Activated T-cell treated with anti-CD3 and anti-CD28 coated beads for 4 hours (primary cell): ENCODE data around the gene VWCE.
"Not testable (repeated sequence)": the region's sequence is repeated elsewhere in the genome, so short reads cannot be mapped to it uniquely, and the experiment has no call there.

Source experiments
- DNase-seq: peaks from one replicate; pipeline ENCODE4 v3.0.0-alpha.2; 2020

VWCE gene

GRCh38 chr11:61279934-61280659 lies 15.0 kb downstream of the VWCE start:
- no peak for DNase-seq

- no peak for DNase-seq
These were observed 17.1 kb downstream of the VWCE start for GRCh38 chr11:61278001-61278470.

GRCh38 chr11:61277186-61278000 lies 17.7 kb downstream of the VWCE start:
- no peak for DNase-seq

GRCh38 chr11:61275191-61275590 lies 19.9 kb downstream of the VWCE start:
- DNase-seq = no peak

GRCh38 chr11:61274084-61274483 lies 21.0 kb downstream of the VWCE start:
- no peak for DNase-seq

- no peak for DNase-seq
These were observed 21.7 kb downstream of the VWCE start for GRCh38 chr11:61273178-61274078.

- no peak for DNase-seq
These were observed 22.4 kb downstream of the VWCE start for GRCh38 chr11:61272731-61273130.

- no peak for DNase-seq
These were observed 24.6 kb downstream of the VWCE start for GRCh38 chr11:61270354-61271076.

- no peak for DNase-seq
These were observed 26.4 kb downstream of the VWCE start for GRCh38 chr11:61268588-61269250.

- DNase-seq = no peak
These were observed 27.7 kb downstream of the VWCE start for GRCh38 chr11:61267437-61267841.

GRCh38 chr11:61266602-61267001 lies 28.5 kb downstream of the VWCE start:
- no peak for DNase-seq

GRCh38 chr11:61265357-61265756 lies 29.8 kb downstream of the VWCE start:
- DNase-seq = no peak

- no peak for DNase-seq
These were observed 30.3 kb downstream of the VWCE start for GRCh38 chr11:61264795-61265194.

GRCh38 chr11:61264371-61264770 lies 30.7 kb downstream of the VWCE start:
- DNase-seq = no peak

GRCh38 chr11:61259363-61259762 lies 35.8 kb downstream of the VWCE start:
- no peak for DNase-seq

GRCh38 chr11:61258546-61258945 lies 36.6 kb downstream of the VWCE start:
- DNase-seq = no peak

GRCh38 chr11:61256710-61257482 lies 38.2 kb downstream of the VWCE start:
- no peak for DNase-seq

GRCh38 chr11:61254403-61255025 lies 40.6 kb downstream of the VWCE start:
- DNase-seq = peak; percentile 40

GRCh38 chr11:61252332-61252731 lies 42.8 kb downstream of the VWCE start:
- DNase-seq = not testable (repeated sequence)
